Skeletal muscle tissue (tissue), 4 donors: Measurements from ENCODE around the gene RSRC1. TPM values are rescaled to one million over a fixed set of nuclear protein-coding genes. Genes with fewer than 3 reads are reported as not detected.

Source experiments
- H3K27ac ChIP-seq: one replicate; pipeline ENCODE4 v1.7.0; 2013; ENCODE audit warnings: mild to moderate bottlenecking, low read depth, low read length, inconsistent platforms
- H3K27me3 ChIP-seq, 3 donors: one replicate each; pipeline ENCODE4 v1.7.0; 2013; ENCODE audit warnings: low read length in 3 of 3; ENCODE audit not compliant: control insufficient read depth in 3 of 3, insufficient read depth in 3 of 3
- H3K36me3 ChIP-seq, 3 donors: one replicate each; pipeline ENCODE4 v1.7.0; 2013; ENCODE audit warnings: low read length in 3 of 3; ENCODE audit not compliant: control insufficient read depth in 3 of 3, insufficient read depth in 3 of 3
- H3K4me1 ChIP-seq, 3 donors: one replicate each; pipeline ENCODE4 v1.7.0; 2013; ENCODE audit warnings: low read length in 3 of 3, mild to moderate bottlenecking in 3 of 3; ENCODE audit not compliant: control insufficient read depth in 3 of 3, insufficient read depth in 3 of 3
- H3K4me3 ChIP-seq, 3 donors: one replicate each; pipeline ENCODE4 v1.7.0; 2013; ENCODE audit warnings: low read length in 3 of 3
- H3K9ac ChIP-seq, 3 donors: one replicate each; pipeline ENCODE4 v1.7.0; 2013; ENCODE audit warnings: low read length in 3 of 3, mild to moderate bottlenecking in 3 of 3, moderate library complexity in 2 of 3, low read depth in 1 of 3
- H3K9me3 ChIP-seq, 3 donors: one replicate each; pipeline ENCODE4 v1.7.0; 2013; ENCODE audit warnings: low read length in 3 of 3; ENCODE audit not compliant: control insufficient read depth in 3 of 3
- total RNA-seq: library from RNA; depleted of rRNA; stranded (reverse); fragments of >200 nt; gene quantifications from one replicate; pipeline ENCODE4 v1.2.3, GENCODE V29; 2014
- donor health status: Osteomylitis.

The RSRC1 gene
- total RNA-seq, 1 donor from 2014 or later = 33.4 TPM

DNA sequence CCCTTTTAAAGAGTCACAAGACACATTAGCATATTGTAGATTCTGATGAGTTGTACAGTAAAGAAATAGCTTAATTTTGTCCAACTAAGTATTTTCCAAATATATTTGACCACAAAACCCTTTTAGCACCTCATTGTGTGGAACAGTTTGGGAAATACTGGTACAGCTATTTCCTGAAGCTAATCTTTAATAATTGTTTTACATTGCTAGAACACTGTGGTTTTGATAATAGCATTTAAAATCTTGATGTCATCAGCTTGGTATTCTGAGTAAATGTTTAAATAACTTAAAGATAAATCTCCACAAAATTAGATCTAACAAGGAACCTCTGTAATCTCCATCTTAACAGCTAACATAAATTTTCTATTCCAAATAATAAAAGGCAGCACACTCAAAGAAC, 321.1 kb downstream of the RSRC1 start:
- Histone ChIP-seq H3K4me1 (no peaks in the 10 kb centered on the region), H3K4me3 (no peak overlapping the region), H3K9ac (no peak overlapping the region), H3K27me3 (no peaks in the 10 kb centered on the region), H3K27ac (no peak overlapping the region), H3K36me3 (no peaks in the 10 kb centered on the region), H3K9me3 (no peaks in the 10 kb centered on the region)

DNA sequence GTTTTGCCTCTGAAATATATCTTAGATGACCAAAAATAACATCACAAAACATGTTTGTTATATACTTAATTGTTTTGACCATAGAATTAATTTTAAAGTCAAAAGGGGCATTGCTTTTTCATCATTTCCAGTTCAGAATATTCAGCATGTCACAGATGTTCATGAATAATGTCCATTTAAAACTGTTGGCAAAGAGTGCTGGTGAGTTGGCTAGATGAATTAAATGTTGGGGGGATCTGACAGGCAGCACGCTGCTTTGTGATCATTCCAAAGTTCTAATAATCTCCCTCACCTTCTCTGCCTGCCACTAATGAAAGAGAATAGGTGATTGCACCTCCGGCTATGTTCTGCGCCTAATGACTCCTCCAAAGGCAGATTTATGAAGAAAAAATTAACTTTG, 321.9 kb downstream of the RSRC1 start:
- Histone ChIP-seq H3K36me3 (no peaks in the 10 kb centered on the region), H3K9me3 (no peaks in the 10 kb centered on the region), H3K4me3 (no peak overlapping the region), H3K27me3 (no peaks in the 10 kb centered on the region), H3K4me1 (no peaks in the 10 kb centered on the region), H3K27ac (no peak overlapping the region), H3K9ac (no peak overlapping the region)

DNA sequence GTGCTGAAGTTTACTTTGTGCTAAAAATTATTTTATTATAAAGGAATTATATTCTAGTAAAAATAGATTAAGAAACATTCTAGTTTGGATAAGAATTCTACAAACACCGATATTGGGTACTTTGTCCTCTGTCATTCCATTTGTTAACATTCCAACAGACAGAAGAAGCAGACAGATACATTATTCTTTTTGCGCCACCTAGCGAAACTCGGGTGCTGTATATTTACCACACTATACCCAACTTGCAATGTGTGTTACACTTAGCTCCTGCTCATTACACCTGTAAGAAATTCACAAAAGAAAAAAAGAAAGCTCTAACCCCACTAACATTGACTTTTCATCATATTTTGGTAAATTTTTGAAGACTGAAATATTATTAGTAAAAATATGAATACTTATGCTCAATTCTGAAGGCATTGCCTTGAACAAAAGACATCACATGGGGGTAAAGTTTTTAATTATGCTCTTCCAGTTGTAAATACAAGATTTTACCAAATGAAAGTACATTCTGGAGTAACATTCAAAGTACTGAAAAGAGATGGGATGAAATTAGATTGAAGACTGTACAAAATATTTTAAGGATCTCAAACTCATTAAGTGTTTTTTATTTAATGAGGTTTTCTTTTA, 324.6 kb downstream of the RSRC1 start:
- Histone ChIP-seq H3K36me3 (no peaks in the 10 kb centered on the region), H3K27ac (no peak overlapping the region), H3K4me3 (no peak overlapping the region), H3K27me3 (no peaks in the 10 kb centered on the region), H3K9ac (no peak overlapping the region), H3K9me3 (no peaks in the 10 kb centered on the region), H3K4me1 (no peaks in the 10 kb centered on the region)

DNA sequence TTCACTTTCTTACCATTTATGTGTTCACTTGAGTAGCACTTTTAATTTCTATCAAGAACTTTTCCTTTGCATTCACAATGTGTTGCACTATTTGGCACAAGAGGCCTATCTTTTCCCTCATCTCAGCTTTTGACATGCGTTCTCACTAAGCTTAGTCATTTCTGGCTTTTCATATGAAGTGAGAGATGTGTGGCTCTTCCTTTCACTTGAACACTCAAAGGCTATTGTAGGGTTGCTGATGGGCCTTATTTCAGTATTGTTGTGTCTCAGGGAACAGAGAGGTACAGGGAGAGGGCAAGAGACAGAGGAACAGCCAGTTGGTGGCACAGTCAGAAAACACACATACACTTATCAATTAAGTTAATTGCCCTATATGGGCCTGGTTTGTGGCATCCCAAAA, 333.7 kb downstream of the RSRC1 start:
- Histone ChIP-seq H3K9ac (no peak overlapping the region), H3K4me3 (no peak overlapping the region), H3K4me1 (no peaks in the 10 kb centered on the region)

DNA sequence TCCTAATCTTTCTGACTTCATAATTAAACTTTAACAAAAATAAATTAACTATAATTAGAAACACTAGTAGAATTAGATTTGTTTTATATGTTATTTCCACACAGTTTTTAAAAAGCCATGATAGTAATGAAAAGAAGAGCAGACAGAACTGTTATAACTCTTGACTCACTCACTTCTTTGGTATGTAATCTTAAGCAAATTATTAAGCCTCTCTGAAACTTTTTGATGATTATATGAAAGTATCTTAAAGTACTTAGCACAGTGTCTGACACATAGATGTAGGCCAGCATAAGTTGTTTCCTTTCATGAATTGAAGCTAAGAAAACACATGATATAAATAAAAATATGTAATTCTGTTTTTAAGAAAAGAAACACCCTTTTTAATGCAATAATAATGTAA, 337.5 kb downstream of the RSRC1 start:
- H3K36me3 ChIP-seq = no peaks in the 10 kb centered on the region
- no peaks in the 10 kb centered on the region for H3K4me1 ChIP-seq
- no peak overlapping the region for H3K27ac ChIP-seq
- no peak overlapping the region for H3K9ac ChIP-seq
- no peaks in the 10 kb centered on the region for H3K27me3 ChIP-seq
- no peaks in the 10 kb centered on the region for H3K9me3 ChIP-seq
- no peak overlapping the region for H3K4me3 ChIP-seq

More for the DNA sequence above, 333.7 kb downstream of the RSRC1 start:
- no peaks in the 10 kb centered on the region for H3K36me3 ChIP-seq
- H3K27me3 ChIP-seq = no peaks in the 10 kb centered on the region
- H3K9me3 ChIP-seq = no peaks in the 10 kb centered on the region
- H3K27ac ChIP-seq = no peak overlapping the region

DNA sequence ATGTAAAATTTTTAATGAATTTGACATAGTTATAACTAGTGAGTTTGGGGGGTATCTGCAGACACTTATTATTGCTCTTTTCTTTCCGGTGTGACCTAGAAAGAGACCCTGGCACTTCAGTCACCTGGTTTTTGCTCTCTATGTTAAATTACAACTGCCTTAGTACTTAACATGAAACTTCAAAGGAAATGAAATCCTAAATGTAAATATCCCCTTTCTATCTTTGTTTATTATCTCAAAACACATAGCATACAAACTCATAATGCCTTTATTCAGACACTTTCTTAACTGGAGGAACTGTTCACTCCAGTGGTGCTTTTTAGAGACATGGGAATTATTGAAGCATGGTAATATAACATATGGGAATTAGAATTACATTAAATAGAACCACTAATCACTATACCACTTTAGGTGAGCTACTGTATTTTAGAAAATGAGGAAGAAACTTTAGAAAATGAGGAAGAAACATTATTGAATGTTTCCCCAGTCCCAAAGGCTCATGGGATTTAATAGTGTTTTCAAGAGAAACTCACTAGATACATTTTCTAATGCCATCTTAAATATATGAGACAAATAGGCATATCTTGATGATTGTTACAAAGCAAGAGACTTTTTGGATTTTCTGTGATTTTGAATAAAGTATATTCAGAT, 341.6 kb downstream of the RSRC1 start:
- Histone ChIP-seq H3K27ac (no peak overlapping the region), H3K9ac (no peak overlapping the region), H3K27me3 (no peaks in the 10 kb centered on the region), H3K36me3 (no peaks in the 10 kb centered on the region), H3K9me3 (no peaks in the 10 kb centered on the region), H3K4me3 (no peak overlapping the region), H3K4me1 (no peaks in the 10 kb centered on the region)

DNA sequence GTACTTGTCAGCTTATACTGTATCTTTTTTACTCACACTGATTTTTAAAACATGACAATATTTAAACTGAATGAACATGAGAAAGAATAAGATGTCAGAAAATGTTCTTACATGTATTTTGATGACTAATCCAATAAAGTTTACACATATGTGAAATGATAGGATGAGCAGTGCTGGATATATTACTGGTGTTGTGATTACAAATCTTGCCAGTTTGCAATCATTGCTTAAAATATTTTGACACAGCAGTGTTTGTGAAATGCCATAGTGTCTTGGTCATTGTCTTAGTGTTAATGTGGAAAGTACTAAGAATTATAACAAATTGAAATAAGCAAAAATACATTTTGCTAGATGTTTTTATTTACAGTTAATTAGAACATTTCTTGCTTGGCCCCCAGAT, 342.4 kb downstream of the RSRC1 start:
- no peaks in the 10 kb centered on the region for H3K9me3 ChIP-seq
- H3K4me1 ChIP-seq = no peaks in the 10 kb centered on the region
- H3K27me3 ChIP-seq = no peaks in the 10 kb centered on the region
- H3K4me3 ChIP-seq = no peak overlapping the region
- H3K9ac ChIP-seq = no peak overlapping the region
- no peak overlapping the region for H3K27ac ChIP-seq
- H3K36me3 ChIP-seq = no peaks in the 10 kb centered on the region

DNA sequence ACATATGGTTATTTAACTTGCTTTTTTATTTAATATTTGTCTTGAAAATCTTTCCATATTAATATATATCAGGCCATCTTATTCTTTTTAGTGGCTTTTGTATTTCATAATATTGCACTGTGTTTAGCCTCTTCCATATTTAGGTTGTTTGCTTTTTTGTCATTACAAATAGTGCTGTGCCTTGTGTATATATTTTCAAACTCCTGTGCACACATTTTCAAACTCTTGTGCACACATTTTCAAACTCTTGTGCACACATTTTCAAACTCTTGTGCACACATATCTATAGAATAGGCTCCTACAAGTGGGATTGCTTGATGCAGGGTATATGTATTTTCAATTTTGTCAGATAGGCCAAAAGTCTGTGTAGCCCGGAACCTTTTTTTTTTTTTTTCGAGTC, 343.1 kb downstream of the RSRC1 start:
- Histone ChIP-seq H3K36me3 (no peaks in the 10 kb centered on the region), H3K4me1 (no peaks in the 10 kb centered on the region), H3K9ac (no peak overlapping the region), H3K27me3 (no peaks in the 10 kb centered on the region), H3K4me3 (no peak overlapping the region), H3K9me3 (no peaks in the 10 kb centered on the region), H3K27ac (no peak overlapping the region)

DNA sequence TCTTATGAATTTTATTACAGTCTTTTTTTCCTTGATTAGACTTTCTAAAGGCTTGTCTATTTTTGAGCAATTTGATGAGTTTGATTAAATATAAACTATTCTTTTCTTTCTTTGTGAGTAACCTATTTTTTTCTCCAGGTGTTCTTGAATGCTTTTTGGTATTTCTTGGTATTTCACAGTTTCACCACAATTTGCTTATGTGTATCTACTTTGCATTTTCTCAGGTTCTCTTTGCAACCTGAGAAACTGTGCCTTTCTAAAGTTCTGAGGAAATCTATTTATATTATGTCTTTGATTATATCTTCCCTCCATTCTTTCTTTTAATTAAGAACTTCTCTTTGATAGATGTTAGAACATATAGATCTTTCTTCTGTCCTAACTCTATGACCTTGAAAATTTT, 344.0 kb downstream of the RSRC1 start:
- Histone ChIP-seq H3K27me3 (no peaks in the 10 kb centered on the region), H3K9ac (no peak overlapping the region), H3K4me3 (no peak overlapping the region), H3K27ac (no peak overlapping the region), H3K4me1 (no peaks in the 10 kb centered on the region), H3K9me3 (no peaks in the 10 kb centered on the region), H3K36me3 (no peaks in the 10 kb centered on the region)

DNA sequence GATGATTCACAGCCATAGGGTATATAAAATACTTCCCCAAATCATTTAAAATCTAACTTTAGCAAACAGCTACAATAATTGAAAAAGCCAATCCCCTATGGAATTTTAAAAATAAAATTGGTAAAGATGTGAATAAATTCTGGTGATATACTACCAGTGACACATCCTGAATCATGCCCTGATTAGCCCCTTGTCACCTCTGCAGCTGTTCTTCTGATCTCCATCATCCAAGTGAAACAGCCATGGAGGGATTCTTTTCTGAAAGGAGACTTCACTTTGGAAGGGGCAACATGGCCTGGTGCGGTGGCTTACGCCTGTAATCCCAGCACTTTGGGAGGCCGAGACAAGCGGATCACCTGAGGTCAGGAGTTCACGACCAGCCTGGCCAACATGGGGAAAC, 345.5 kb downstream of the RSRC1 start:
- H3K27ac ChIP-seq = no peak overlapping the region
- H3K4me1 ChIP-seq = no peaks in the 10 kb centered on the region
- no peaks in the 10 kb centered on the region for H3K36me3 ChIP-seq
- H3K4me3 ChIP-seq = no peak overlapping the region
- no peak overlapping the region for H3K9ac ChIP-seq
- no peaks in the 10 kb centered on the region for H3K9me3 ChIP-seq
- no peaks in the 10 kb centered on the region for H3K27me3 ChIP-seq
